HG02798 (cell line): ENCODE measurements around the gene SFT2D1.

ENCODE experiments used
- ATAC-seq: cut with Tn5 transposase; IDR thresholded peaks from one replicate; pipeline ENCODE4 v1.9.1; 2021; ENCODE audit warnings: mild to moderate bottlenecking; ENCODE audit not compliant: unreplicated experiment, poor library complexity

The SFT2D1 gene

GRCh38 chr6:166282394-166283032, 59.8 kb downstream of the SFT2D1 start:
- ATAC-seq: no peak

- ATAC-seq: peak; percentile 40
Observed at GRCh38 chr6:166281104-166281503, 61.2 kb downstream of the SFT2D1 start.

GRCh38 chr6:166279393-166279679, 63.0 kb downstream of the SFT2D1 start:
- no peak for ATAC-seq

- ATAC-seq: no peak
Observed at GRCh38 chr6:166278579-166279392, 63.6 kb downstream of the SFT2D1 start.

- no peak for ATAC-seq
Observed at GRCh38 chr6:166277892-166278578, 64.3 kb downstream of the SFT2D1 start.

GRCh38 chr6:166277018-166277417, 65.3 kb downstream of the SFT2D1 start:
- no peak for ATAC-seq

- ATAC-seq: peak; percentile 88
Observed at GRCh38 chr6:166275714-166276166, 66.6 kb downstream of the SFT2D1 start.

- no peak for ATAC-seq
Observed at GRCh38 chr6:166274739-166275370, 67.5 kb downstream of the SFT2D1 start.

GRCh38 chr6:166274163-166274562, 68.2 kb downstream of the SFT2D1 start:
- no peak for ATAC-seq

- ATAC-seq: no peak
Observed at GRCh38 chr6:166271376-166271765, 71.0 kb downstream of the SFT2D1 start.

GRCh38 chr6:166270706-166271375, 71.5 kb downstream of the SFT2D1 start:
- ATAC-seq: no peak
